ENCODE data around the gene LRRC58.
"Not testable (repeated sequence)": the region's sequence is repeated elsewhere in the genome, so short reads cannot be mapped to it uniquely, and the experiment has no call there.

LRRC58 gene

DNA sequence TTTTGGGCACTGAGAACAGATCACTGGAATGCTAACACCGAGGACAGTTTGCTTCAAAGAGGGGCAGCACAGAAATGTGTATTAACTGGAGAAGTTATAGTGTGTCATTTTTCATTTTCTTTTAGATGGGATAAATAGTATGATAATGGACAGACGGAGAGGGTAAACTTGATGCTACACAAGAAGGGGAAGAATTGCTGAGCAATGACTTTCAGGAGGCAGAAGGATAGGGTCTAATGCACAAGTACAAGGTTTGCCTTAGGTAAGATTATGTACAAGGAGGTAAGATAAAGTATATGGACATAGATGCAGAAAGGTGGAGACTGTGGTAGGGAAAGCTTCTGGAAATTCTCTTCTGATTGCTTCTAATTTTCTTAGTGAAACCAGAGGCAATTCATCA is 32.3 kb upstream of the LRRC58 start:
- ChIA-PET CTCF (no interaction called here), POLR2A (ENCODE audit: low non-redundant PET) (no interaction called here)
- no peak overlapping the region for H3K27ac ChIP-seq
- TF ChIP-seq, protein P1, sequence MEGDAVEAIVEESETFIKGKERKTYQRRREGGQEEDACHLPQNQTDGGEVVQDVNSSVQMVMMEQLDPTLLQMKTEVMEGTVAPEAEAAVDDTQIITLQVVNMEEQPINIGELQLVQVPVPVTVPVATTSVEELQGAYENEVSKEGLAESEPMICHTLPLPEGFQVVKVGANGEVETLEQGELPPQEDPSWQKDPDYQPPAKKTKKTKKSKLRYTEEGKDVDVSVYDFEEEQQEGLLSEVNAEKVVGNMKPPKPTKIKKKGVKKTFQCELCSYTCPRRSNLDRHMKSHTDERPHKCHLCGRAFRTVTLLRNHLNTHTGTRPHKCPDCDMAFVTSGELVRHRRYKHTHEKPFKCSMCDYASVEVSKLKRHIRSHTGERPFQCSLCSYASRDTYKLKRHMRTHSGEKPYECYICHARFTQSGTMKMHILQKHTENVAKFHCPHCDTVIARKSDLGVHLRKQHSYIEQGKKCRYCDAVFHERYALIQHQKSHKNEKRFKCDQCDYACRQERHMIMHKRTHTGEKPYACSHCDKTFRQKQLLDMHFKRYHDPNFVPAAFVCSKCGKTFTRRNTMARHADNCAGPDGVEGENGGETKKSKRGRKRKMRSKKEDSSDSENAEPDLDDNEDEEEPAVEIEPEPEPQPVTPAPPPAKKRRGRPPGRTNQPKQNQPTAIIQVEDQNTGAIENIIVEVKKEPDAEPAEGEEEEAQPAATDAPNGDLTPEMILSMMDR (conservative IDR thresholded peaks at IDR 0.05; ENCODE audit: low read depth), result no peak
- DNase-seq (ENCODE audit: low spot score), result no peak

DNA sequence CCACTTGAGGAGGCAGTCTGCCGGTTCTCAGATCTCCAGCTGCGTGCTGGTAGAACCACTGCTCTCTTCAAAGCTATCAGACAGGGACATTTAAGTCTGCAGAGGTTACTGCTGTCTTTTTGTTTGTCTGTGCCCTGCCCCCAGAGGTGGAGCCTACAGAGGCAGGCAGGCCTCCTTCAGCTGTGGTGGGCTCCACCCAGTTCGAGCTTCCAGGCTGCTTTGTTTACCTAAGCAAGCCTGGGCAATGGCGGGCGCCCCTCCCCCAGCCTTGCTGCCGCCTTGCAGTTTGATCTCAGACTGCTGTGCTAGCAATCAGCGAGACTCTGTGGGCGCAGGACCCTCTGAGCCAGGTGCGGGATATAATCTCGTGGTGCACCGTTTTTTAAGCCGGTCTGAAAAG is 28.8 kb upstream of the LRRC58 start:
- CTCF ChIA-PET, result not testable (repeated sequence)

DNA sequence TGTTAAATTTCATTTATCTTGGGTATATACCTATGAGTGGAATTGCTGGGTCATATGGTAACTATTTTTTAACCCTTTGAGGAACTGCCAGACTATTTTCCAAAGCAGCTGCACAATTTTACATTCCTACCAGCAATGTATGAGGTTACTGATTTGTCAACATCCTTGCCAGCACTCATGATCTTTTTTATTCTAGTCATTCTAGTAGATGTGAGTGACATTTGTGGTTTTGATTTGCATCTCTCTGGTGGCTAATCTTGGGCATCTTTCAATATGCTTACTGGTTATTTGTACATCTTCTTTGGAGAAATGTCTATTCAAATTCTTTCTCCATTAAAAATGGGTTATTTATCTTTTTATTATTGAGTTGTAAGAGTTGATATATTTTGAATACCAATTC is 21.3 kb upstream of the LRRC58 start:
- DNase-seq (ENCODE audit: low spot score), result no peak
- ChIA-PET CTCF (interaction anchor here (0.7 kb wide), 1 partner anchor 126 kb away, joined by 3 read pairs; no protein-coding TSS in a partner anchor), POLR2A (ENCODE audit: low non-redundant PET) (no interaction called here)
- H3K27ac ChIP-seq, result no peak overlapping the region
- TF ChIP-seq, protein P1 (conservative IDR thresholded peaks at IDR 0.05; ENCODE audit: low read depth), result no peak

More for the DNA sequence above, 28.8 kb upstream of the LRRC58 start:
- H3K27ac ChIP-seq; DNase-seq (ENCODE audit: low spot score); POLR2A ChIA-PET (ENCODE audit: low non-redundant PET): not testable (repeated sequence)

DNA sequence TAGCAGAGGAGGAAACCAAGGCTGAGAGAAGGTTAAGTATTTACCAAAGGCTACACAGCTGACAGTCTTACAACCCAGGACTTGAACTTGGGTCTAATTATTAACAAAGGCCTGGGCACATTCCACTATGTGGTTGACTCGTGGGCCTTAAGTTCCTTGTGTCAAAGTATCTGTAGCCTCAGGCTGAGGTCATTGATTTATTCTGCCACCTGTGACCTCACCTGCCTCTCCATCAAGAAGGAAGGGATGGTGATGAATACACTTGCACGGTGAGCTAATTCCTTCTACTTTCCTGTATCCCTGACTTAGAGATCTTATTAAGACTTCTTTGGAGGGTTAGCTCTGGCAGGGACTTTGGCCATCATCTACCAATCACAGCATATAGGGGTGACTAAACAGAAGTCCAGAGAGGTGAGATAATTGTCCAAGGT is 19.9 kb upstream of the LRRC58 start:
- TF ChIP-seq, protein P1 (conservative IDR thresholded peaks at IDR 0.05; ENCODE audit: low read depth), result no peak
- POLR2A ChIA-PET (ENCODE audit: low non-redundant PET), result interaction anchor here (1.1 kb wide), 1 partner anchor 20 kb away, joined by 3 read pairs; the partner anchor contains the start of gene LRRC58
- CTCF ChIA-PET, result no interaction called here
- DNase-seq (ENCODE audit: low spot score), result no peak
- H3K27ac ChIP-seq, result no peak overlapping the region

DNA sequence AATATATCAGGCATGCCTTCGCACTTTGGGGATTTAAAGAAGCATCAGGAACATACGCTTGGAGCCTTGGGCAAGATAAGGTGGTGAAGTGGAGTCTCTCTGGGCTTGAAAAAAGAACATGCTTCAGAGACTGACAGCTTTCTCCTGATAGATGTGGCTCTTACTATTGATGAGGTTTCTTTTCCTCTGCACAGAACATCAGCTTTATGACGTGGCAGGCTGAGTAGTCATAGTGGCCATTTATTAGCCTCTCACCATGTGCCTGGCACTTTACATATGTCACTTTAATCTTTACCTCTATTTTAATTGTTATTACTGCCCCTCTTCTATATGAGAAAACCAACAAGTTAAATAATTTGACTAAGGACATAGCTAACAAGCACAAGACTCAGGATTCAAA is 19.0 kb upstream of the LRRC58 start:
- no peak for DNase-seq (ENCODE audit: low spot score)
- TF ChIP-seq, protein P1 (conservative IDR thresholded peaks at IDR 0.05; ENCODE audit: low read depth), result no peak
- POLR2A ChIA-PET (ENCODE audit: low non-redundant PET), result interaction anchor here (1.1 kb wide), 1 partner anchor 19 kb away, joined by 3 read pairs; the partner anchor contains the start of gene LRRC58
- CTCF ChIA-PET, result no interaction called here
- H3K27ac ChIP-seq, result no peak overlapping the region

DNA sequence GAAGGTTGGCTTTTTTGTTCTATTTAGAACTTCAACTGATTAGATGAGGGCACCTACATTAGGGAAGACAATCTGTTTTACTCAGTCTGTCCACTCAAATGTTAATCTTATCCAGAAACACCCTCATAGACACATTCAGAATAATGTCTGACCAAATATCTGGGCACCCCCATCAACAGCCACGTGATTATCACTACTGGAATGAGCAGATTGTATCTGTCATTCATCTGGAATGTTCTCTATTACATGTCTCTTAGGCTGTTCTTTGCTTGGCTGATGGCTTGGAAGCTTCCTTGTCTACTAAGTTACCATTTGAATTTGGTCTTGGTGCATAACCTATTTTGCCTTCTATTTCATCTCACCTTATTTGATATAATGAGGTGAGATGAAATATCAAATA is 15.7 kb upstream of the LRRC58 start:
- ChIA-PET CTCF (interaction anchor here (0.6 kb wide), 1 partner anchor 36 kb away, joined by 4 read pairs; no protein-coding TSS in a partner anchor), POLR2A (ENCODE audit: low non-redundant PET) (no interaction called here)
- peak; percentile 20 for DNase-seq (ENCODE audit: low spot score)
- TF ChIP-seq, protein P1 (conservative IDR thresholded peaks at IDR 0.05; ENCODE audit: low read depth), result no peak
- H3K27ac ChIP-seq, result no peak overlapping the region

DNA sequence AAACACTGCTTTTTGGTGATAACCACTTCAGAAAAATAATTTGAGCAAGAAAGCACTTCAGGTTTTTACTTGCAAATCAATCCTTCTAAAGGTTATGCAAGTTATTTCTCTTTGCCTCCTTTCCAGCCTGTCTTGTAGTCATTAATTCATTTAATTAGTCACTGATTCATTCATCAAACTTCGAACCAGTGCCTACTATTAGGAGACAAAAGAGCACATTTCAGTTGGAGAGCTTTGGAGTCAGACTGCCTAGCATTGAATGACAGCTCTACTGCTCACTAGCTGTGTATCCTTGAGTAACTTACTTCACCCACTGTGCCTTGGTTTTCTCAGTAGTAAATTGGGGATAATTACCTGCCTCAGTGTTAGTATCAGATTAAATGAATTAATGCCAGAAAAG is 14.9 kb upstream of the LRRC58 start:
- no peak overlapping the region for H3K27ac ChIP-seq
- DNase-seq (ENCODE audit: low spot score), result no peak
- TF ChIP-seq, protein P1 (conservative IDR thresholded peaks at IDR 0.05; ENCODE audit: low read depth), result no peak
- ChIA-PET POLR2A (ENCODE audit: low non-redundant PET) (interaction anchor here (0.6 kb wide), 1 partner anchor 23 kb away, joined by 4 read pairs; no protein-coding TSS in a partner anchor), CTCF (interaction anchor here (0.6 kb wide), 1 partner anchor 37 kb away, joined by 4 read pairs; no protein-coding TSS in a partner anchor)
